ENCODE data around the gene FIBP. TPM values are rescaled to one million over a fixed set of nuclear protein-coding genes. Genes with fewer than 3 reads are reported as not detected.

Gene FIBP
- total and polyA plus RNA-seq, 9 donors, result 32.5 to 74.2 (median 44.2) TPM

DNA sequence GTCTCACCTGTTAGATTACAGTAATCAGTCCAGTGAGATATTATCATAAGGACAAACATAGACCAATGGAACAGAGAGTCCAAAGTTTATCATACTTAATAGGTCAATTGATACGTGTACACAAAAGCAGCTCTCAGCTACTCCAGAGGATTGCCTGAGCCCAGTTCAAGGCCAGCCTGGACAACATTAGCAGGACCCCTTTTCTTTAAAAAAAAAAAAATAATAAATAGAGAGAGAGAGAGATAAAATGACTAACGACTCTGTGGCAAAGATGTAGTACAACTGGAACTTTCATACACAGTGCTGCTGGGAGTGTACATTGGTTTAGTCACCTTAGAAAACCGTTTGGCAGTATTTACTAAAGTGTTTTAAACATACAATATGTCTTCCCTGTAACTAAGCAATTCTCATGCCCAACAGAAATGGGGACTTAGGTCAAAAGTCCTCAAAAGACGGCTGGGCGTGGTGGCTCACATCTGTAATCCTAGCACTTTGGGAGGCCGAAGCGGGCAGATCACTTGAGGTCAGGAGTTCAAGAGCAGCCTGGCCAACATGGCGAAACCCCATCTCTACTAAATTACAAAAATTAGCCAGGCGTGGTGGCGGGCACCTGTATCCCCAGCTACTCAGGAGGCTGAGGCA lies 43.9 kb downstream of the FIBP start:
- no peak for DNase-seq
- no peak overlapping the region for H3K27ac ChIP-seq
- no peaks in the 10 kb centered on the region for H3K4me1 ChIP-seq (ENCODE audit: insufficient read depth)
- no peaks in the 10 kb centered on the region for H3K27me3 ChIP-seq
- intact Hi-C loops (cut with DNase I), result no loop called here
- no peaks in the 10 kb centered on the region for H3K9me3 ChIP-seq
- TF ChIP-seq, protein P1, sequence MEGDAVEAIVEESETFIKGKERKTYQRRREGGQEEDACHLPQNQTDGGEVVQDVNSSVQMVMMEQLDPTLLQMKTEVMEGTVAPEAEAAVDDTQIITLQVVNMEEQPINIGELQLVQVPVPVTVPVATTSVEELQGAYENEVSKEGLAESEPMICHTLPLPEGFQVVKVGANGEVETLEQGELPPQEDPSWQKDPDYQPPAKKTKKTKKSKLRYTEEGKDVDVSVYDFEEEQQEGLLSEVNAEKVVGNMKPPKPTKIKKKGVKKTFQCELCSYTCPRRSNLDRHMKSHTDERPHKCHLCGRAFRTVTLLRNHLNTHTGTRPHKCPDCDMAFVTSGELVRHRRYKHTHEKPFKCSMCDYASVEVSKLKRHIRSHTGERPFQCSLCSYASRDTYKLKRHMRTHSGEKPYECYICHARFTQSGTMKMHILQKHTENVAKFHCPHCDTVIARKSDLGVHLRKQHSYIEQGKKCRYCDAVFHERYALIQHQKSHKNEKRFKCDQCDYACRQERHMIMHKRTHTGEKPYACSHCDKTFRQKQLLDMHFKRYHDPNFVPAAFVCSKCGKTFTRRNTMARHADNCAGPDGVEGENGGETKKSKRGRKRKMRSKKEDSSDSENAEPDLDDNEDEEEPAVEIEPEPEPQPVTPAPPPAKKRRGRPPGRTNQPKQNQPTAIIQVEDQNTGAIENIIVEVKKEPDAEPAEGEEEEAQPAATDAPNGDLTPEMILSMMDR (IDR thresholded peaks at IDR 0.05), result no peak
- TF ChIP-seq EP300 (IDR thresholded peaks at IDR 0.05) (no peak), POLR2A (IDR thresholded peaks at IDR 0.05) (no peak)
- WGBS, 3 donors, result 77 to 84% (median 82%) methylated on average over 10 of the region's 10 CpGs
- H3K36me3 ChIP-seq, result no peaks in the 10 kb centered on the region
- no peak overlapping the region for H3K4me3 ChIP-seq

- no peak for DNase-seq
- Histone ChIP-seq H3K4me3 (no peak overlapping the region), H3K9me3 (no peaks in the 10 kb centered on the region), H3K27me3 (no peaks in the 10 kb centered on the region), H3K36me3 (no peaks in the 10 kb centered on the region), H3K27ac (no peak overlapping the region), H3K4me1 (ENCODE audit: insufficient read depth) (no peaks in the 10 kb centered on the region)
- intact Hi-C loops (cut with DNase I), result no loop called here
- 95 to 96% (median 95%) methylated on average over 3 of the region's 3 CpGs for WGBS, 3 donors
- TF ChIP-seq EP300 (IDR thresholded peaks at IDR 0.05), result no peak
- TF ChIP-seq, protein P1 (IDR thresholded peaks at IDR 0.05), result no peak
- TF ChIP-seq POLR2A (IDR thresholded peaks at IDR 0.05), result no peak
Measured at GRCh38 chr11:65843811-65844210, 44.5 kb downstream of the FIBP start.

- no peak for TF ChIP-seq EP300 (IDR thresholded peaks at IDR 0.05)
- TF ChIP-seq, protein P1 (IDR thresholded peaks at IDR 0.05), result no peak
- no peak for TF ChIP-seq POLR2A (IDR thresholded peaks at IDR 0.05)
- Histone ChIP-seq H3K27me3 (no peaks in the 10 kb centered on the region), H3K27ac (no peak overlapping the region), H3K4me1 (ENCODE audit: insufficient read depth) (no peaks in the 10 kb centered on the region), H3K9me3 (no peaks in the 10 kb centered on the region), H3K36me3 (no peaks in the 10 kb centered on the region), H3K4me3 (no peak overlapping the region)
- DNase-seq, result no peak
- intact Hi-C loops (cut with DNase I), result no loop called here
- WGBS, 3 donors, result 95 to 99% (median 95%) methylated on average over 4 of the region's 4 CpGs
Measured at GRCh38 chr11:65842144-65842543, 46.1 kb downstream of the FIBP start.

GRCh38 chr11:65834202-65834601 lies 54.1 kb downstream of the FIBP start:
- Histone ChIP-seq H3K27me3 (no peaks in the 10 kb centered on the region), H3K9me3 (no peaks in the 10 kb centered on the region), H3K4me1 (ENCODE audit: insufficient read depth) (peaks cover 3% of the 10 kb centered on the region), H3K27ac (no peak overlapping the region), H3K4me3 (peak overlapping the region; percentile 40), H3K36me3 (no peaks in the 10 kb centered on the region)
- 7 to 33% (median 8%) methylated on average over 6 of the region's 6 CpGs for WGBS, 3 donors
- TF ChIP-seq EP300 (IDR thresholded peaks at IDR 0.05), result no peak
- TF ChIP-seq, protein P1 (IDR thresholded peaks at IDR 0.05), result no peak
- TF ChIP-seq POLR2A (IDR thresholded peaks at IDR 0.05), result no peak
- intact Hi-C loops (cut with DNase I), result no loop called here
- DNase-seq, result no peak

Other genes starting within 250 kb of the FIBP start
- gene RELA, start 225.6 kb downstream of the FIBP start, total RNA-seq, result 100 to 1,000 TPM in 1 of 7 donors, 10 to 100 TPM in 6; 50.8 to 102 (median 91.6) TPM
- gene RELA, start 225.6 kb downstream of the FIBP start, polyA plus RNA-seq, result 10 to 100 TPM; 52.0 to 55.0 TPM
- 100 to 1,000 TPM in 1 of 7 donors, 10 to 100 TPM in 6; 64.5 to 110 (median 78.2) TPM for gene KAT5, start 176.2 kb downstream of the FIBP start, total RNA-seq
- 10 to 100 TPM; 56.1 to 67.0 TPM for gene KAT5, start 176.2 kb downstream of the FIBP start, polyA plus RNA-seq
- gene RNASEH2C, start 167.7 kb downstream of the FIBP start, total RNA-seq, result 100 to 1,000 TPM in 1 of 7 donors, 10 to 100 TPM in 6; 42.5 to 154 (median 49.7) TPM
- gene RNASEH2C, start 167.7 kb downstream of the FIBP start, polyA plus RNA-seq, result 10 to 100 TPM; 17.9 to 67.2 TPM
- 10 to 100 TPM in 2 of 7 donors, 1 to 10 TPM in 5; 4.6 to 14.7 (median 8.6) TPM for gene AP5B1, start 107.5 kb downstream of the FIBP start, total RNA-seq
- gene AP5B1, start 107.5 kb downstream of the FIBP start, polyA plus RNA-seq, result 1 to 10 TPM; 2.3 to 6.6 TPM
- 1 to 10 TPM in 1 of 7 donors, under 1 TPM in 2, not detected in 4; 0.24 to 3.6 (median 0.31) TPM for gene OVOL1, start 101.4 kb downstream of the FIBP start, total RNA-seq
- gene OVOL1, start 101.4 kb downstream of the FIBP start, polyA plus RNA-seq, result not detected
- gene SNX32, start 54.5 kb downstream of the FIBP start, total RNA-seq, result 1 to 10 TPM in 4 of 7 donors, under 1 TPM in 2, not detected in 1; 0.66 to 3.0 (median 1.6) TPM
- gene SNX32, start 54.5 kb downstream of the FIBP start, polyA plus RNA-seq, result under 1 TPM; 0.40 to 0.80 TPM
- 100 to 1,000 TPM; 215 to 585 (median 476) TPM for gene CFL1, start 30.3 kb downstream of the FIBP start, total RNA-seq
- 100 to 1,000 TPM; 327 to 693 TPM for gene CFL1, start 30.3 kb downstream of the FIBP start, polyA plus RNA-seq
- gene MUS81, start 28.0 kb downstream of the FIBP start, total RNA-seq, result 10 to 100 TPM; 36.9 to 87.0 (median 55.7) TPM
- gene MUS81, start 28.0 kb downstream of the FIBP start, polyA plus RNA-seq, result 10 to 100 TPM; 15.9 to 55.9 TPM
- gene EFEMP2, start 15.7 kb downstream of the FIBP start, total RNA-seq, result 100 to 1,000 TPM in 5 of 7 donors, 10 to 100 TPM in 2; 48.2 to 172 (median 144) TPM
- 100 to 1,000 TPM in 1 of 2 donors, 10 to 100 TPM in 1; 46.6 to 109 TPM for gene EFEMP2, start 15.7 kb downstream of the FIBP start, polyA plus RNA-seq
- gene CTSW, start 8.6 kb downstream of the FIBP start, total RNA-seq, result 1 to 10 TPM in 2 of 7 donors, under 1 TPM in 5; 0.30 to 1.3 (median 0.81) TPM
- gene CTSW, start 8.6 kb downstream of the FIBP start, polyA plus RNA-seq, result under 1 TPM; 0.75 to 0.91 TPM
- gene CCDC85B, start 2.2 kb upstream of the FIBP start, total RNA-seq, result 10 to 100 TPM; 31.5 to 85.0 (median 58.1) TPM
- 10 to 100 TPM in 1 of 2 donors, not detected in 1; 41.5 TPM for gene CCDC85B, start 2.2 kb upstream of the FIBP start, polyA plus RNA-seq
- gene FOSL1, start 11.9 kb upstream of the FIBP start, total RNA-seq, result 1 to 10 TPM in 4 of 7 donors, under 1 TPM in 3; 0.61 to 9.4 (median 1.1) TPM
- 1 to 10 TPM in 1 of 2 donors, under 1 TPM in 1; 0.94 to 1.0 TPM for gene FOSL1, start 11.9 kb upstream of the FIBP start, polyA plus RNA-seq
- gene C11orf68, start 30.6 kb upstream of the FIBP start, total RNA-seq, result 10 to 100 TPM; 13.7 to 70.5 (median 38.4) TPM
- 10 to 100 TPM; 20.5 to 57.8 TPM for gene C11orf68, start 30.6 kb upstream of the FIBP start, polyA plus RNA-seq
- gene DRAP1, start 31.0 kb upstream of the FIBP start, total RNA-seq, result 10 to 100 TPM; 40.2 to 84.4 (median 78.3) TPM
- 10 to 100 TPM; 22.2 to 86.7 TPM for gene DRAP1, start 31.0 kb upstream of the FIBP start, polyA plus RNA-seq
- not detected for gene TSGA10IP, start 57.0 kb upstream of the FIBP start, total RNA-seq
- gene TSGA10IP, start 57.0 kb upstream of the FIBP start, polyA plus RNA-seq, result not detected
- 10 to 100 TPM; 41.4 to 64.9 (median 57.0) TPM for gene SART1, start 73.3 kb upstream of the FIBP start, total RNA-seq
- gene SART1, start 73.3 kb upstream of the FIBP start, polyA plus RNA-seq, result 10 to 100 TPM in 1 of 2 donors, 1 to 10 TPM in 1; 8.8 to 52.4 TPM
- gene EIF1AD, start 113.7 kb upstream of the FIBP start, total RNA-seq, result 10 to 100 TPM; 15.2 to 42.1 (median 30.2) TPM
- gene EIF1AD, start 113.7 kb upstream of the FIBP start, polyA plus RNA-seq, result 10 to 100 TPM; 21.3 to 31.7 TPM
- 100 to 1,000 TPM in 5 of 7 donors, 10 to 100 TPM in 2; 42.1 to 268 (median 161) TPM for gene BANF1, start 114.0 kb upstream of the FIBP start, total RNA-seq
- gene BANF1, start 114.0 kb upstream of the FIBP start, polyA plus RNA-seq, result 100 to 1,000 TPM; 207 to 222 TPM
- gene CST6, start 123.5 kb upstream of the FIBP start, total RNA-seq, result 10 to 100 TPM in 1 of 7 donors, under 1 TPM in 4, not detected in 2; 0.32 to 25.4 (median 0.84) TPM
- gene CST6, start 123.5 kb upstream of the FIBP start, polyA plus RNA-seq, result under 1 TPM in 1 of 2 donors, not detected in 1; 0.30 TPM
- gene CATSPER1, start 138.0 kb upstream of the FIBP start, total RNA-seq, result under 1 TPM in 1 of 7 donors, not detected in 6; 0.25 TPM
- not detected for gene CATSPER1, start 138.0 kb upstream of the FIBP start, polyA plus RNA-seq
- gene GAL3ST3, start 160.7 kb upstream of the FIBP start, total RNA-seq, result 1 to 10 TPM in 1 of 7 donors, under 1 TPM in 3, not detected in 3; 0.20 to 3.3 (median 0.70) TPM
- gene GAL3ST3, start 160.7 kb upstream of the FIBP start, polyA plus RNA-seq, result under 1 TPM in 1 of 2 donors, not detected in 1; 0.08 TPM
- 100 to 1,000 TPM; 113 to 199 (median 189) TPM for gene SF3B2, start 163.9 kb upstream of the FIBP start, total RNA-seq
- 100 to 1,000 TPM; 132 to 203 TPM for gene SF3B2, start 163.9 kb upstream of the FIBP start, polyA plus RNA-seq
- gene PACS1, start 181.8 kb upstream of the FIBP start, total RNA-seq, result 10 to 100 TPM; 22.4 to 83.9 (median 73.9) TPM
- 10 to 100 TPM; 31.3 to 92.9 TPM for gene PACS1, start 181.8 kb upstream of the FIBP start, polyA plus RNA-seq

Data from ovary (tissue), 9 donors.